ENCODE measurements around the gene CDS1.
"Not testable (repeated sequence)": the region's sequence is repeated elsewhere in the genome, so short reads cannot be mapped to it uniquely, and the experiment has no call there.

Gene CDS1

GRCh38 chr4:84547211-84547610, 35.7 kb upstream of the CDS1 start:
- no peak for DNase-seq
- H3K9ac ChIP-seq (ENCODE audit: low read length): no peak overlapping the region
- H3K79me2 ChIP-seq (ENCODE audit: low read length): no peaks in the 10 kb centered on the region
- H3K36me3 ChIP-seq (replicated peaks; ENCODE audit: insufficient read depth, low read length): no peaks in the 10 kb centered on the region
- no peak overlapping the region for H3K4me3 ChIP-seq (ENCODE audit: low read length)
- no peaks in the 10 kb centered on the region for H3K9me2 ChIP-seq (replicated peaks; ENCODE audit: insufficient read depth, low read length)
- no peak overlapping the region for H3K4me2 ChIP-seq (ENCODE audit: low read depth, low read length)
- no peaks in the 10 kb centered on the region for H3F3A ChIP-seq (ENCODE audit: insufficient read depth, low read length)
- no peaks in the 10 kb centered on the region for H4K20me1 ChIP-seq (ENCODE audit: insufficient read depth, low read length)
- no peaks in the 10 kb centered on the region for H3K4me1 ChIP-seq (ENCODE audit: low read length)
- no peaks in the 10 kb centered on the region for H3K9me3 ChIP-seq (replicated peaks; ENCODE audit: insufficient read depth, low read length)
- TF ChIP-seq EZH2 (optimal IDR thresholded peaks at IDR 0.05; ENCODE audit: low read depth, low read length) (no peak), CTCF (IDR thresholded peaks at IDR 0.05; ENCODE audit: low read length) (no peak), EZH2phosphoT487 (IDR thresholded peaks at IDR 0.05; ENCODE audit: low read length) (no peak)
- H3K27ac ChIP-seq (ENCODE audit: low read length): no peak overlapping the region
- H2AFZ ChIP-seq (ENCODE audit: low read length): no peak overlapping the region
- no peaks in the 10 kb centered on the region for H3K27me3 ChIP-seq (replicated peaks; ENCODE audit: insufficient read depth, low read length)

GRCh38 chr4:84549191-84549590, 33.7 kb upstream of the CDS1 start:
- H3K27ac ChIP-seq (ENCODE audit: low read length); H3K9me2 ChIP-seq (replicated peaks; ENCODE audit: insufficient read depth, low read length); H3K36me3 ChIP-seq (replicated peaks; ENCODE audit: insufficient read depth, low read length); H3F3A ChIP-seq (ENCODE audit: insufficient read depth, low read length); H3K9me3 ChIP-seq (replicated peaks; ENCODE audit: insufficient read depth, low read length); H3K9ac ChIP-seq (ENCODE audit: low read length); H3K27me3 ChIP-seq (replicated peaks; ENCODE audit: insufficient read depth, low read length); H4K20me1 ChIP-seq (ENCODE audit: insufficient read depth, low read length); H3K4me3 ChIP-seq (ENCODE audit: low read length); H3K79me2 ChIP-seq (ENCODE audit: low read length); H3K4me2 ChIP-seq (ENCODE audit: low read depth, low read length); H3K4me1 ChIP-seq (ENCODE audit: low read length); DNase-seq; H2AFZ ChIP-seq (ENCODE audit: low read length): not testable (repeated sequence)

DNA sequence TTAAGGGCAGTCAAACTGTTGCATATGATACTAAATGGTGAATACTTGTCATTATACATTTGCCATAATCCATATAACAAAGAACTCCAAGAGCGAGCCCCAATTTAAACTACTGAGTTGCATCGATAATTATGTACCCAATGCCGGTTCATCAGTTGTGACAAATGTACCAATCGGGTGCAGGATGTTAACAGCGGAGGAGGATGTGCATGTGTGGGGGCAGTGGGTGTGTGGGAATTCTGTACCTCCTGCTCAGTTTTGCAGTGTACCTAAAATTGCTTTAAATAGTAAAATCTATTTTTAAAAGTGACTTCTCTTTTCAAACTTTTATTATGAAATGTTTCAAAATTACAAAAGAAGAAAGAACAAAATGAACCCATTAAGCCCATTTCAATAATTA, 20.8 kb upstream of the CDS1 start:
- Histone ChIP-seq H3K79me2 (ENCODE audit: low read length) (no peaks in the 10 kb centered on the region), H3F3A (ENCODE audit: insufficient read depth, low read length) (no peaks in the 10 kb centered on the region), H3K9me3 (replicated peaks; ENCODE audit: insufficient read depth, low read length) (no peaks in the 10 kb centered on the region), H3K27ac (ENCODE audit: low read length) (no peak overlapping the region), H3K4me2 (ENCODE audit: low read depth, low read length) (no peak overlapping the region), H2AFZ (ENCODE audit: low read length) (no peak overlapping the region), H4K20me1 (ENCODE audit: insufficient read depth, low read length) (no peaks in the 10 kb centered on the region), H3K4me3 (ENCODE audit: low read length) (no peak overlapping the region), H3K4me1 (ENCODE audit: low read length) (no peaks in the 10 kb centered on the region), H3K27me3 (replicated peaks; ENCODE audit: insufficient read depth, low read length) (no peaks in the 10 kb centered on the region), H3K36me3 (replicated peaks; ENCODE audit: insufficient read depth, low read length) (no peaks in the 10 kb centered on the region), H3K9me2 (replicated peaks; ENCODE audit: insufficient read depth, low read length) (no peaks in the 10 kb centered on the region), H3K9ac (ENCODE audit: low read length) (no peak overlapping the region)
- DNase-seq: no peak
- TF ChIP-seq EZH2phosphoT487 (IDR thresholded peaks at IDR 0.05; ENCODE audit: low read length) (no peak), CTCF (IDR thresholded peaks at IDR 0.05; ENCODE audit: low read length) (no peak), EZH2 (optimal IDR thresholded peaks at IDR 0.05; ENCODE audit: low read depth, low read length) (no peak)

GRCh38 chr4:84563002-84563401, 19.9 kb upstream of the CDS1 start:
- H4K20me1 ChIP-seq (ENCODE audit: insufficient read depth, low read length): no peaks in the 10 kb centered on the region
- no peak overlapping the region for H3K27ac ChIP-seq (ENCODE audit: low read length)
- H3K79me2 ChIP-seq (ENCODE audit: low read length): no peaks in the 10 kb centered on the region
- H3K4me1 ChIP-seq (ENCODE audit: low read length): no peaks in the 10 kb centered on the region
- no peaks in the 10 kb centered on the region for H3K9me2 ChIP-seq (replicated peaks; ENCODE audit: insufficient read depth, low read length)
- no peak overlapping the region for H3K9ac ChIP-seq (ENCODE audit: low read length)
- TF ChIP-seq EZH2 (optimal IDR thresholded peaks at IDR 0.05; ENCODE audit: low read depth, low read length): no peak
- no peak for TF ChIP-seq CTCF (IDR thresholded peaks at IDR 0.05; ENCODE audit: low read length)
- no peak for TF ChIP-seq EZH2phosphoT487 (IDR thresholded peaks at IDR 0.05; ENCODE audit: low read length)
- no peak overlapping the region for H2AFZ ChIP-seq (ENCODE audit: low read length)
- H3K36me3 ChIP-seq (replicated peaks; ENCODE audit: insufficient read depth, low read length): no peaks in the 10 kb centered on the region
- no peak overlapping the region for H3K4me2 ChIP-seq (ENCODE audit: low read depth, low read length)
- H3K27me3 ChIP-seq (replicated peaks; ENCODE audit: insufficient read depth, low read length): no peaks in the 10 kb centered on the region
- DNase-seq: no peak
- H3K4me3 ChIP-seq (ENCODE audit: low read length): no peak overlapping the region
- no peaks in the 10 kb centered on the region for H3F3A ChIP-seq (ENCODE audit: insufficient read depth, low read length)
- H3K9me3 ChIP-seq (replicated peaks; ENCODE audit: insufficient read depth, low read length): no peaks in the 10 kb centered on the region
